DMS79 treated with DMSO at 0.1 percent for 48 hours (cell line): ENCODE measurements around the gene PPIL1.

Experiments used
- DNase-seq: peaks from one replicate; lab custom pipeline; 2025; lab: John Stamatoyannopoulos, UW

The PPIL1 gene

GRCh38 chr6:36834576-36835341 lies 39.8 kb downstream of the PPIL1 start:
- DNase-seq, result no peak

GRCh38 chr6:36833182-36833789 lies 41.3 kb downstream of the PPIL1 start:
- no peak for DNase-seq

DNA sequence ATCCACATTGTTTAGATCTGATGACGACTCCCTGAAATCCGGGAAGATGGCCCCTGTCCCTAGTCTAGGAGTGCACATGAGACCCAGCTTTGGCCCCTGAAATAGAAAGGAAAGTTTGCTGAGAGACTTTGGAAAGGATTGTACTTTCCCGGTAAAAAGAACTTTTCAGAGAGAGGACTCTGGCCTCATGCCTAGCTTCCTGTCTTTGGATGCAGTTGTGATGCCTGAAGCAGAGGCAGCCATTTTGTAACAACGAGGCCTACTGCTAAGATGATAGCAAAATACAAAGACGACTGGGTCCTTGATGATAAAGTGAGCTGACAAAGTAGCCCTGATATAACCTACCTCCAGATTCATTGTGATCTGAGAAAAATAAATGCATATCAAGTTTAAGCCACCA lies 42.3 kb downstream of the PPIL1 start:
- no peak for DNase-seq

GRCh38 chr6:36830577-36830976 lies 44.0 kb downstream of the PPIL1 start:
- no peak for DNase-seq

DNA sequence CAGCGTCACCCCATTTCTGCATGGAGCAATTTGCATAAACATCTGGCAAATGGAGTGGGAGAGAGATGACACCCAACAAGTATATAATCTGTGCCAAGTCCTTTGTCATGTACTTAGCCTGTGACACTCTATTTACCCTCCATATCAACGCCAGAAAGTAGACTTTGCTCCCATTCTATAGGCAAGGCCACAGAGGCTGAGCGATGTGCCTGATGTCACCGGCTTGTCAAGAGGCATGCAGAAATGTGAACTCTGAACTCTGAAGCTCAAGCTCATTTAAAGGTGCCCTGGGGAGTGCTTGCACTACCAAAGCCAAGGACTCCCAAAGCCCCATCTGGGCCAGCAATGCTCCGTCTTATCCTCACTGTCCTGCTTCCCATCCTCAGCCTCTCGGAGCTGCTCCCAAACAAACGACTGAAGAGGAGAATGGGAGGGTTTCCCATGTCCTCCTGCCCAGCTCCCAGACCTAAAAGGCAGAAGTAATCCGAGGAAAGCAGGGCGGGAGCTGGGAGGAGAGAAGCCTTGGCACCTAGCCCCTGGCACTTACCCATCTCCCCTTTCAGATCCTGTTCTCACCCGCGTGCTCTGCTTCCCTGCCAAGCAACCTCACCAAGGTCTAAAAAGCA lies 44.6 kb downstream of the PPIL1 start:
- peak; percentile 91 for DNase-seq

DNA sequence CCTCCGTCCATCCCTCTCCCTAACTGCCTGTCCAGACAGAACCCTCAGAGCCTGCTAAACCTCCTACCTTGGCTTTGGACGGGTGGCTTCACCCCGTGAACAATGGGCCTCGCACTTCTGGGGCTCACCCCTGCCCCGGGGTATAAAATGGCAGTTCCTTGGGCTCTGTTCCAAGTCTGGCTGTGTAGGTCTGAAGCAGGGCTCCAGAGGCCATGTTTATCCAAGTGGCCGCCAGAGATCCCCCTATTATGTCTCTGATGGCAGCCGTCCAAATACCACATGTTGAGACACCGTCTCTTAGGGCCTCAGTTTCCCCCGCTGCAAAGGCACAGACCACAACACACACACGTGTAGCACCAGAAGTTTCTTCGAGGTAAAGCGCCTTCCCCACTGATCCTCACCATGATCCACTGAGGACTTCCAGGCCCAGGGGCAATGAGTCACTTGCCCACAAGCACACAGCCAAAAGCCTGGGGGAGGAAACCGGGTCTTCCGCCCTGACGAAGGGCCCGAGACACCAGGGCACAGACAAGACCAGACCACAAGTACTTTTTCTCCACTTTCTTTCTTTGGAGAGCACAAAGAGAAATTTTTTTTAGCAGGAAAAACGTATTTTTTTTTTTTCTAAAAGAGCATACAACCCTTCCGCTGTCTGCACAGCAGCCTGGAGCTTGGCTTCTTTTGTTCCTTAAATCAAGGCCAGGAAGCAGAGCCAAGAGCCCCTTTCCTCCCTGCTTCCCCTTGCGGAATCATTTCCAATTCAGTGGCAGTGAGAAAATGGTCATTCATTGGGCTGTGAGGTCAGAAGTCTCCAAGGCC lies 47.1 kb downstream of the PPIL1 start:
- DNase-seq, result peak; percentile 92

DNA sequence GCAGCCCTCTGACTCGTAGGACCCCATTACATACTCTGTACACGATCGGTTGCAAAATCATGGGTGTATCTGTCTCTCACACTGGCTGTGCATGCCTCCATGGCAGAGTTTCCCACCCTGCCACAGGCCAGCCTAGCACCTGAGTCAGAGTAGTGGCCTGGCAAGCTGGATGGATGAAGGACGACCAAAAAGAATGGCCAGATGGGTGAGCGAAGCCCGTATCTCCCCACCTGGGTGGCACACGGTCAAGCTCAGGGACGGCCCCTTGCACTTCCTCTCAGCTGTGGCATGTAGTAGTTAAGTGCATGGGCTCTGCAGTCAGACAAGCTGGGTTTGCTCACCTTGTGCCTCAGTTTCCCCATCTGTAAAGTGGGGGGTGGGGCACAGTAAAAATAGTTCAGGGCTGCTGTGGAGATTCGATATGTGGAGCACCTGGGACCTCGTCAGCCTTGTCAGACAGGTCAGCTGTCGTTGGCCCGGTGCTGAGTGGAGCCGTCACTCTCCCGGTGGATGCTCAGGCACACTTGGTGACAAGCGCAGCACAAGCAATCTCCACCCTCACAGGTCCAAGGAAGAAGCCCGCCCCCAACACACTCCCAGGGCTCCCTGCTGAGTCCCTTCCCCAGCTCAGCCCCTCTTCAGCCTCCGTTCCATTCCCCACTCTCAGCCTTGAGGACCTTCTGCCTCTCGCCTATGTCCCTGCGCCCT lies 47.9 kb downstream of the PPIL1 start:
- DNase-seq, result peak; percentile 92

GRCh38 chr6:36825994-36826393 lies 48.6 kb downstream of the PPIL1 start:
- no peak for DNase-seq

DNA sequence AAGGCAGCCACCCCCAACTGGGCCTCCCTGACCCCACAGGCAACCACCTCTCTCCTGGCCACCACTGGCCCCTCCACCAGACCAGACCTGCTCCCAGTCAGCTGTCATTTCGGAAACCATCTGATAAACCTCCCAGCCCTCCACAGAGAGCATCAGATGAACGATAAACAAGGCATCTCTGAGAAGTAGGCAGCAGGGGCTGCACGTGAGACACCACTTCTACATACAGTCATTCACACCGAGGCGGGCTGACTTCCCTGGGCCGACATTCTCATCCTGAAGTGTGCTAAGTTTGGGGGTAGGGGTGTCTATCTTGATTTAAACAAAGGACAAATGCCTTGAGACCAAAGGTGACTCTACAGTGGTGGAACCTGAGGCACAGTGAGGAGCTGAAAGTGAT lies 49.2 kb downstream of the PPIL1 start:
- DNase-seq, result no peak

- no peak for DNase-seq
Measured at GRCh38 chr6:36824253-36824652, 50.4 kb downstream of the PPIL1 start.

DNA sequence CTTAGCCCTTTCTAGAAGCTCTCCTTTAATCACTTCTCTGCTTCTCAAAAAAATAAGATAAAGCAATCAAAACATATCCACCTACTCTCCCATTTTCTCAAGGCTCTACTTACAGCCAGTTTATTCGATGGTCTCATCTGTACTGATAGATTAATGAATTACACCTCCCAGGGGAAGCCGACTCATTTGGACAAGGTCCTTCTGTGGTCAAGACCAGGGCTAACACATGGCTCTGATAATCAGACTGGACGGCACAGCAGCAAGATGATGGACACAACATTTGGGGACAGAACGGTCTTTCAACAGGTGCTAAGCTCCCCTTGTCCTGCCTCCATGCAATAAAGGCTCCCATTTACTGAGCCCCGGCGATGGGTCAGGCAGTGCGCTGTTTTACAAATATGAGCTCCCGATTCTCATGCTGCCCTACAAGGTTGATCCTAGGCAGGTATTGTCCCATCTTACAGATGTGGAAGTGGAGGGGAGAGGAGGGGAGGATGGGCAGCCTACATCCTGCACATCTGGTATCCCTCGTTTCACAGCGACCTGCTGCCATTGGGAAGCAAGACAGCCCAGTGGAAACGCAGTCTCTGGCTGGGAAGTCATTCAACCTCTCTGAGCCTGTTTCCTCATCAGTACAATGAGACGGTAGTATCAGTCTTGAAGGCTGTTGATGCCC lies 51.0 kb downstream of the PPIL1 start:
- DNase-seq, result no peak

GRCh38 chr6:36822506-36823269 lies 51.9 kb downstream of the PPIL1 start:
- DNase-seq, result no peak

- no peak for DNase-seq
Measured at GRCh38 chr6:36821581-36822335, 52.8 kb downstream of the PPIL1 start.

GRCh38 chr6:36820700-36821580 lies 53.7 kb downstream of the PPIL1 start:
- DNase-seq, result no peak

GRCh38 chr6:36818756-36819155 lies 55.8 kb downstream of the PPIL1 start:
- DNase-seq, result peak; percentile 71

- no peak for DNase-seq
Measured at GRCh38 chr6:36817847-36818246, 56.8 kb downstream of the PPIL1 start.

- DNase-seq, result no peak
Measured at GRCh38 chr6:36817176-36817817, 57.3 kb downstream of the PPIL1 start.
